Epithelial cell of esophagus (primary cell): ENCODE measurements around the gene CAMK4.

ENCODE experiments used
- DNase-seq: peaks from one replicate; pipeline ENCODE4 v3.0.0; 2010; ENCODE audit warnings: low read depth
- H3K4me3 ChIP-seq: 2 replicates; pipeline ENCODE4 v1.5.1; 2011; ENCODE audit warnings: mild to moderate bottlenecking, low read length, control low read depth
- TF ChIP-seq, protein P1 (sequence below): IDR thresholded peaks from 2 replicates; pipeline ENCODE4 v1.5.1; 2011; ENCODE audit warnings: low read depth, mild to moderate bottlenecking, low read length, control low read depth, inconsistent platforms; ENCODE audit not compliant: insufficient read depth; ENCODE audit errors: missing control alignments

The CAMK4 gene

DNA sequence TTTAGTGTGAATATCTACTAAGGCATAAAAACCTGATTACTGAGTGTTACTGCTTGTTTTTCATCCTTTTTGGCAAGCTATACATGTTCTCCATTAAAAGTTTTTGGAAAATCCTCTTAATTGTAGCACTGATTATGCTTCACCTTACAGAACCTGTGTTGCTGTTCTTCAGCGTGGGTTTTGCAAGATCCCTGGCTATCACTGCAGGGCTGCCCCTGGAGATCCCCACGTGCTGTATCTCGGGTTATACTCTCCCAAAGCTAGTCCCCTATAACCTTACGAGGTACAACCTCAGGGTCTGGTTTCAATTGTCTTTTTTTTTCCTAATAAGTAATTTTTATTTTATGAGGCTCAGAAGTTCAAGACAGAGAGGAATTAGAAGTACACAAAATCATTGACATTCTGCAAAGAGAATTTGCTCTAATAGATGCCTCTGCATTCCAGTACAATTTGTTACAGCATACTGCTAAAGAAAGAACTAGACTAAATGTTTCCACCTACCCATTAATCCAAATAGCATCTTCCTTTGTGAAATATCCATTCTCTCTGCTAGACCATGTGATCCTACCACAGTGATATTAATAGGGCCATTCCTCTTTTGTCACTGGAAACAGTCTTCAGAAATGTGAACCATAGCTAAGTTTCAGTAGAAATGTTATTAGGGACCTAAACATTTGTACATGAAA is 25.8 kb upstream of the CAMK4 start:
- DNase-seq = no peak
- TF ChIP-seq, protein P1, sequence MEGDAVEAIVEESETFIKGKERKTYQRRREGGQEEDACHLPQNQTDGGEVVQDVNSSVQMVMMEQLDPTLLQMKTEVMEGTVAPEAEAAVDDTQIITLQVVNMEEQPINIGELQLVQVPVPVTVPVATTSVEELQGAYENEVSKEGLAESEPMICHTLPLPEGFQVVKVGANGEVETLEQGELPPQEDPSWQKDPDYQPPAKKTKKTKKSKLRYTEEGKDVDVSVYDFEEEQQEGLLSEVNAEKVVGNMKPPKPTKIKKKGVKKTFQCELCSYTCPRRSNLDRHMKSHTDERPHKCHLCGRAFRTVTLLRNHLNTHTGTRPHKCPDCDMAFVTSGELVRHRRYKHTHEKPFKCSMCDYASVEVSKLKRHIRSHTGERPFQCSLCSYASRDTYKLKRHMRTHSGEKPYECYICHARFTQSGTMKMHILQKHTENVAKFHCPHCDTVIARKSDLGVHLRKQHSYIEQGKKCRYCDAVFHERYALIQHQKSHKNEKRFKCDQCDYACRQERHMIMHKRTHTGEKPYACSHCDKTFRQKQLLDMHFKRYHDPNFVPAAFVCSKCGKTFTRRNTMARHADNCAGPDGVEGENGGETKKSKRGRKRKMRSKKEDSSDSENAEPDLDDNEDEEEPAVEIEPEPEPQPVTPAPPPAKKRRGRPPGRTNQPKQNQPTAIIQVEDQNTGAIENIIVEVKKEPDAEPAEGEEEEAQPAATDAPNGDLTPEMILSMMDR = no peak
- no peak overlapping the region for H3K4me3 ChIP-seq

DNA sequence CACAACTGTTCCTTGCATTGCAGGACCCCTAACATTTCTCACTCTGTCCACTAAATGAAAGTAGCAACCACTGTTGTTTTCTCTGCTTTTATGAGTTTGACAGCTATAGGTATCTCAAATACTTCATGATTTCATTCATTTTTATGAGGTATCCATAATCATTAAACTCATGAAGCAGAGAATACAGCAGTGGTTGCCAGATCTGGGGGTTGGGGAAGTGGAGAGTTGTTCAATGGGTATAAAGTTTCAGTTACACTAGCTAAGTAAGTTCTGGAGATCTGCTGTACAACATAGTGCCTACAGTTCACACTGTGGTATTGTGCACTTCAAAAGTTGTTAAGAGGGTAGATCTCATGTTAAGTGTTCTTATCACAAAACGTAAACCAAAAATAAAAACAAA is 23.4 kb upstream of the CAMK4 start:
- DNase-seq = no peak
- TF ChIP-seq, protein P1 = no peak
- no peak overlapping the region for H3K4me3 ChIP-seq

DNA sequence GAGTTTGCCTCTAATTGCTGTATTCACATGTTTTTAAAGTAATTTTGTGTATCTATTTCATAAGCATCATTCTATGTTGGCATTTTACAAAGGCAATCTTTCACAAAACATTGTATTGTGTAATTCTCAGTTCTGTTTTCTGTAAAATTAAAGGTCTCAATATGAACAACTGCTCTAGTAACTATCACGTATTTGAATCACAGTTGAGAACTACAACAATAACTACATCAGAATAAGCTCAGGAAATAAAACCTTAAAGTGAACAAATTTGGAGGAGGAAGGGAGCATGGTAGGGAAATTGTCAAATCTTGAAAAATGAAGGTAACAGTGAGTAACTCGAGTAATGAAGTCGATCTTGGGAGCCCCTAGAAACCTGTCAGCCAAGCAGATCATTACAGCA is 22.5 kb upstream of the CAMK4 start:
- TF ChIP-seq, protein P1 = no peak
- DNase-seq = no peak

DNA sequence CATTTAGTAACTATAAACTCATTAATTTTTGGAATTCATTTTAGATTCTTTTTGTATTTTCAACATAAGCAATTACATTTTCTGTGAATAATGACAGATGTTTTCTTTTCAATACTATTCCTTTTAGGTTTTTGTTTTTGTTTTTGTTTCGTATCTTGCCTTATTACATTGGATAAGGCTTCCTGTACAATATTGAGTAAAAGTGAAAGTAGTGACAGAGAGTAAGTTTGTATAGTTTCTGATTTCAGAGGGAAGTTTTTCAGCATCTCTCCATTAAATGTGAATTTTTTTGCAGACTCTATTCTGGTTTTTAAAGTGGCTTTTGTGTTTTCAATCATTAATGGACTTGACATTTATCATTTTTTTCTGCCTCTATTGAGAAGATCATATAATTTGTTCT is 12.8 kb upstream of the CAMK4 start:
- no peak for DNase-seq
- no peak overlapping the region for H3K4me3 ChIP-seq
- TF ChIP-seq, protein P1 = no peak

More for the DNA sequence above, 22.5 kb upstream of the CAMK4 start:
- H3K4me3 ChIP-seq = no peak overlapping the region

DNA sequence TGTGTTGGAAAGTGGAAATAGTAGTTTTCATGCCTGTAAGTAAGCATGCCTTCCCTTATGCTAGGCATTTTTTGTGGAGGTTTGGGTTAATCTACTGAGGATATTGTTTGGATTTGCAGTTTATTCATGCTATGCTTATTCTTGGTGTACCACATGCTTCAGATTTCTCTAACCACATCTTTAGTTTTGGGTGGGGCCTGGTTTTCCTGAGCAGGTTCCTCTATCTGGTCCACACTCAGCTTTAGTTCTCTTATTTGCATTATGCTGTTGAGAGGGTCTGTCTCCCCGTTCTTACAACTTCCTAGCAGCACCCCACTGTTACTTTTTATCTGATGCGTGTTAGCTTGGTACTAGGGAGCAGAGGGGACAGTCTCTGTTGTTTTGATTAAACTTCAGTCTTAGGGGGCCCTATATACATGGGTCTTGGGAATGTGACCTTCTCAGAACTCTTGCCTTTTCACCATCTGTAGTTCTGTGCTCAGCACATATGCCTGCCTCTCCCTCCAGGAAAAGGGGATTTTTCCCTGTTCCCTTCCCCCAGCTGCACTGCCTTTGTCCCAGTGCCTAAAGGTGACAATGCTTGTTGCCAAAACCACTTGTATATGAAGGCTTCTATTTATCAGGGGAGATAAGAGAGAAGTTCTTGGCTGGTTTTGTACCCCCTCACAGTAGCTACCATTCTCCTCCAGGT is 10.0 kb upstream of the CAMK4 start:
- TF ChIP-seq, protein P1 = no peak
- no peak for DNase-seq
- no peak overlapping the region for H3K4me3 ChIP-seq

DNA sequence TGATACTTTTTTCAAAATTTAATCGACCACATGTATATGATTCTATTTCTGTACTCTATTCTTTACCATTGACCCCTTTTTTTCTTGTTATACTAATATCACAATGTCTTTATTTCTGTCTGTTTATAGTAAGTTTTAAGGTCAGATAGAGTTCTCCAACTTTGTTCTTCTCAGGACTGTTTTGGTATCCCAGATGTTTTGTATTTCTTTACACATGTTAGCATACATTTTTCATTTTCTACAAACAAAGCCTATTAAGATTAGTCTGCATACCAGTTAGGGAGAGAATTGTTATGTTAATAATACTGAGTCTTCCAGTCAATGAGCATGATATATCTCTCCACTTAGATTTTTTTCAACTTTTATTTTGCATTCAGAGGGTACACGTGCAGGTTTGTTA is 8.2 kb upstream of the CAMK4 start:
- no peak for DNase-seq
- TF ChIP-seq, protein P1 = no peak
- H3K4me3 ChIP-seq = no peak overlapping the region
